GM12892 (cell line): ENCODE results near the gene SLC25A39.

Source experiments
- DNase-seq: peaks from one replicate; pipeline ENCODE4 v3.0.0; 2011; ENCODE audit not compliant: insufficient read length
- FAIRE-seq: peaks from 2 replicates; lab custom pipeline; 2011; peaks lifted over from hg19 to GRCh38; lab: Jason Lieb, UNC
- POLR2A ChIP-seq: IDR thresholded peaks from 2 replicates; pipeline ENCODE4 v1.6.1; 2011; ENCODE audit warnings: low read depth, low read length, control low read depth
- POLR2AphosphoS5 ChIP-seq: IDR thresholded peaks from 2 replicates; pipeline ENCODE4 v1.6.1; 2011; ENCODE audit warnings: low read depth, low read length, control low read depth
- TAF1 ChIP-seq: IDR thresholded peaks from 2 replicates; pipeline ENCODE4 v1.6.1; 2011; ENCODE audit warnings: low read depth, mild to moderate bottlenecking, control low read depth, low read length, borderline replicate concordance

Gene SLC25A39

GRCh38 chr17:44314031-44314430 lies 10.6 kb downstream of the SLC25A39 start:
- DNase-seq (no peak), FAIRE-seq (no peak)
- TF ChIP-seq POLR2AphosphoS5 = no peak
- TF ChIP-seq TAF1 = no peak
- no peak for TF ChIP-seq POLR2A

- TF ChIP-seq POLR2AphosphoS5 (no peak), POLR2A (no peak), TAF1 (no peak)
- DNase-seq (no peak), FAIRE-seq (no peak)
Measured at GRCh38 chr17:44312396-44313104, 12.1 kb downstream of the SLC25A39 start.

GRCh38 chr17:44311562-44312181 lies 13.0 kb downstream of the SLC25A39 start:
- DNase-seq (no peak), FAIRE-seq (no peak)

GRCh38 chr17:44310609-44311376 lies 13.8 kb downstream of the SLC25A39 start:
- no peak for DNase-seq
- TF ChIP-seq POLR2AphosphoS5 (no peak), TAF1 (no peak), POLR2A (no peak)
- no peak for FAIRE-seq

More at GRCh38 chr17:44311562-44312181, 13.0 kb downstream of the SLC25A39 start:
- TF ChIP-seq TAF1 (no peak), POLR2AphosphoS5 (no peak), POLR2A (no peak)

- TF ChIP-seq POLR2A = no peak
- TF ChIP-seq POLR2AphosphoS5 = no peak
- TF ChIP-seq TAF1 = no peak
- no peak for DNase-seq
- no peak for FAIRE-seq
Measured at GRCh38 chr17:44310188-44310587, 14.4 kb downstream of the SLC25A39 start.

- no peak for FAIRE-seq
- no peak for TF ChIP-seq POLR2A
- no peak for TF ChIP-seq POLR2AphosphoS5
- TF ChIP-seq TAF1 = no peak
- no peak for DNase-seq
Measured at GRCh38 chr17:44309472-44309871, 15.2 kb downstream of the SLC25A39 start.

GRCh38 chr17:44308865-44309264 lies 15.8 kb downstream of the SLC25A39 start:
- FAIRE-seq (no peak), DNase-seq (no peak)
- no peak for TF ChIP-seq POLR2AphosphoS5
- no peak for TF ChIP-seq POLR2A
- no peak for TF ChIP-seq TAF1

GRCh38 chr17:44308320-44308818 lies 16.3 kb downstream of the SLC25A39 start, which contains the start of gene RUNDC3A:
Gene RUNDC3A (plus strand): TSS chr17:44308601. CDS start chr17:44308833, 232 bp downstream.
- FAIRE-seq = no peak
- TF ChIP-seq TAF1 (no peak), POLR2A (no peak), POLR2AphosphoS5 (no peak)

GRCh38 chr17:44307387-44308186 lies 17.0 kb downstream of the SLC25A39 start:
- TF ChIP-seq POLR2A = no peak
- no peak for TF ChIP-seq TAF1
- TF ChIP-seq POLR2AphosphoS5 = no peak
- no peak for DNase-seq
- no peak for FAIRE-seq

More at GRCh38 chr17:44308320-44308818, 16.3 kb downstream of the SLC25A39 start, which contains the start of gene RUNDC3A:
- peak; percentile 93 for DNase-seq

GRCh38 chr17:44304651-44305050 lies 20.0 kb downstream of the SLC25A39 start:
- TF ChIP-seq POLR2A (no peak), TAF1 (no peak), POLR2AphosphoS5 (no peak)
- DNase-seq (no peak), FAIRE-seq (no peak)

GRCh38 chr17:44297975-44298374 lies 26.6 kb downstream of the SLC25A39 start:
- DNase-seq (no peak), FAIRE-seq (no peak)
- TF ChIP-seq TAF1 = no peak
- no peak for TF ChIP-seq POLR2AphosphoS5
- TF ChIP-seq POLR2A = no peak
